ENCODE results near the gene PLA2G7.

- TF ChIP-seq CTCF (IDR thresholded peaks at IDR 0.05) = no peak
- TF ChIP-seq POLR2A (IDR thresholded peaks at IDR 0.05) = no peak
Measured at GRCh38 chr6:46677314-46677654, 57.9 kb downstream of the PLA2G7 start.

Data from ovary (tissue), 3 donors.